H1 (cell line): ENCODE data around the gene AGAP1. TPM values are rescaled to one million over a fixed set of nuclear protein-coding genes. Genes with fewer than 3 reads are reported as not detected.

ENCODE experiments used
- SP2 ChIP-seq: IDR thresholded peaks from 2 replicates; pipeline ENCODE4 v1.6.1; 2012; ENCODE audit warnings: mild to moderate bottlenecking, low read length, inconsistent platforms
- SUZ12 ChIP-seq: fragments of 200-600 bp; sonication (generic); IDR thresholded peaks from 2 replicates; pipeline ENCODE4 v1.6.1; 2012; ENCODE audit warnings: mild to moderate bottlenecking, inconsistent platforms, low read length, moderate library complexity, mixed read lengths
- polyA plus RNA-seq, 7 experiments: library from polyadenylated mRNA; depleted of rRNA in 3 of 7; stranded (reverse) in 5 of 7; unstranded in 2 of 7; fragments of >200 nt in 5 of 7; fragments of 200-250 nt in 2 of 7; gene quantifications; 1 replicate in 5 of 7; 2 replicates in 1 of 7; 4 replicates in 1 of 7; pipeline versions ENCODE4 v1.2.1 to v1.2.3, GENCODE V29; 2011 to 2013; ENCODE audit warnings: missing spikeins in 2 of 7, mixed read lengths in 2 of 7
- total RNA-seq: library from RNA; stranded (reverse); fragmentation: NEBNext Ultra II Directional; extraction: Animal tissue kit (Norgen Biotek cat#: 25700); gene quantifications from 2 replicates; pipeline ENCODE4 v1.2.1, GENCODE V29; 2021
- TF ChIP-seq, protein P1 (sequence below): fragments of 300-600 bp; sonication (generic); IDR thresholded peaks from 2 replicates; pipeline ENCODE4 v1.7.1; 2012; ENCODE audit warnings: low read length, moderate library complexity, mild to moderate bottlenecking, inconsistent platforms; ENCODE audit not compliant: insufficient replicate concordance

The AGAP1 gene
- total and polyA plus RNA-seq, 2 of the 8 experiments (the other 6 are each of a cell fraction or from before 2014, with no cell fraction given), result 18.1 to 39.4 TPM

DNA sequence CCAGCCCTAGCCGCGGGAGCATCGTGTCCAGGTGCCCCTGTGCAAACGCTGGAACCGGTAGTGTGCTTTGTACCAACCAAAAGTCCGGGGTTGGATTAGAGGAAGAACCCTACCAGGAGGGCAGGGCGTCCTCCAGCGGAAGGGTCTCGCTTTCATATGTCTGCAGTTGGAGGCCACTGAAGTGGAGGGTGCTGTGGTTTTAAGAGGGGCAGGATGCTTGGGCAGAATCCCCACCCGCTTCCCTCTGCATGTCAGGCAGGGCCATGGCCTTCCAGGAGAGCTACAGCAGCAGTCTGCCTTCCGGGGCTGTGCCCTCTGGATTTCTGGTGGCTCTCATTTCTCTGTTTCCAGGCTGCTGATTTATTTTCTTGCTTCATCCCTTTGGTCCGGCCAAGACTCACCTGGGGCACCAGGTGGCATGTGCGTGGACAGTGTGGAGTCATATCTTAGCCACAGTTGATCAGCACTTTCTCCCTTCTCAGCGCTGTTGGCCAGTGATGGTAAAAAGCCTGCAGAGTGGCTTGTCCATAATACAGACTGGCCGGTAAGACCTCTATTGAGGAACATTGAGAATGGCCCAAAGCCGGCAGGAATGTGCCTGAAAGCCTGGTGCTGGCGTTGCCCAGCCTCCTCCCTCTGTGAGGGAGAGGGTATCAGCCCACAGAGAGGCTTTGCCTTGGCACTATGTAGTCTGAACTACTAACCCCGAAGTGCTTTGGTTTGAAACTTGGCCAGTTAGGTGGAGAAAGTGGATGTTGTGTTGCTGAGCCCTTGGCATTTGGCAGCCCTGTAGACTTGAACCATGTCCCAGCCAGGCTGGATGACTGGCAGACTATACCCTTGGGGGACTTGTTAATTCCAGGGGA, 1.8 kb downstream of the AGAP1 start (continued):
- TF ChIP-seq SP2, result no peak
- TF ChIP-seq SUZ12, result no peak
- TF ChIP-seq, protein P1, sequence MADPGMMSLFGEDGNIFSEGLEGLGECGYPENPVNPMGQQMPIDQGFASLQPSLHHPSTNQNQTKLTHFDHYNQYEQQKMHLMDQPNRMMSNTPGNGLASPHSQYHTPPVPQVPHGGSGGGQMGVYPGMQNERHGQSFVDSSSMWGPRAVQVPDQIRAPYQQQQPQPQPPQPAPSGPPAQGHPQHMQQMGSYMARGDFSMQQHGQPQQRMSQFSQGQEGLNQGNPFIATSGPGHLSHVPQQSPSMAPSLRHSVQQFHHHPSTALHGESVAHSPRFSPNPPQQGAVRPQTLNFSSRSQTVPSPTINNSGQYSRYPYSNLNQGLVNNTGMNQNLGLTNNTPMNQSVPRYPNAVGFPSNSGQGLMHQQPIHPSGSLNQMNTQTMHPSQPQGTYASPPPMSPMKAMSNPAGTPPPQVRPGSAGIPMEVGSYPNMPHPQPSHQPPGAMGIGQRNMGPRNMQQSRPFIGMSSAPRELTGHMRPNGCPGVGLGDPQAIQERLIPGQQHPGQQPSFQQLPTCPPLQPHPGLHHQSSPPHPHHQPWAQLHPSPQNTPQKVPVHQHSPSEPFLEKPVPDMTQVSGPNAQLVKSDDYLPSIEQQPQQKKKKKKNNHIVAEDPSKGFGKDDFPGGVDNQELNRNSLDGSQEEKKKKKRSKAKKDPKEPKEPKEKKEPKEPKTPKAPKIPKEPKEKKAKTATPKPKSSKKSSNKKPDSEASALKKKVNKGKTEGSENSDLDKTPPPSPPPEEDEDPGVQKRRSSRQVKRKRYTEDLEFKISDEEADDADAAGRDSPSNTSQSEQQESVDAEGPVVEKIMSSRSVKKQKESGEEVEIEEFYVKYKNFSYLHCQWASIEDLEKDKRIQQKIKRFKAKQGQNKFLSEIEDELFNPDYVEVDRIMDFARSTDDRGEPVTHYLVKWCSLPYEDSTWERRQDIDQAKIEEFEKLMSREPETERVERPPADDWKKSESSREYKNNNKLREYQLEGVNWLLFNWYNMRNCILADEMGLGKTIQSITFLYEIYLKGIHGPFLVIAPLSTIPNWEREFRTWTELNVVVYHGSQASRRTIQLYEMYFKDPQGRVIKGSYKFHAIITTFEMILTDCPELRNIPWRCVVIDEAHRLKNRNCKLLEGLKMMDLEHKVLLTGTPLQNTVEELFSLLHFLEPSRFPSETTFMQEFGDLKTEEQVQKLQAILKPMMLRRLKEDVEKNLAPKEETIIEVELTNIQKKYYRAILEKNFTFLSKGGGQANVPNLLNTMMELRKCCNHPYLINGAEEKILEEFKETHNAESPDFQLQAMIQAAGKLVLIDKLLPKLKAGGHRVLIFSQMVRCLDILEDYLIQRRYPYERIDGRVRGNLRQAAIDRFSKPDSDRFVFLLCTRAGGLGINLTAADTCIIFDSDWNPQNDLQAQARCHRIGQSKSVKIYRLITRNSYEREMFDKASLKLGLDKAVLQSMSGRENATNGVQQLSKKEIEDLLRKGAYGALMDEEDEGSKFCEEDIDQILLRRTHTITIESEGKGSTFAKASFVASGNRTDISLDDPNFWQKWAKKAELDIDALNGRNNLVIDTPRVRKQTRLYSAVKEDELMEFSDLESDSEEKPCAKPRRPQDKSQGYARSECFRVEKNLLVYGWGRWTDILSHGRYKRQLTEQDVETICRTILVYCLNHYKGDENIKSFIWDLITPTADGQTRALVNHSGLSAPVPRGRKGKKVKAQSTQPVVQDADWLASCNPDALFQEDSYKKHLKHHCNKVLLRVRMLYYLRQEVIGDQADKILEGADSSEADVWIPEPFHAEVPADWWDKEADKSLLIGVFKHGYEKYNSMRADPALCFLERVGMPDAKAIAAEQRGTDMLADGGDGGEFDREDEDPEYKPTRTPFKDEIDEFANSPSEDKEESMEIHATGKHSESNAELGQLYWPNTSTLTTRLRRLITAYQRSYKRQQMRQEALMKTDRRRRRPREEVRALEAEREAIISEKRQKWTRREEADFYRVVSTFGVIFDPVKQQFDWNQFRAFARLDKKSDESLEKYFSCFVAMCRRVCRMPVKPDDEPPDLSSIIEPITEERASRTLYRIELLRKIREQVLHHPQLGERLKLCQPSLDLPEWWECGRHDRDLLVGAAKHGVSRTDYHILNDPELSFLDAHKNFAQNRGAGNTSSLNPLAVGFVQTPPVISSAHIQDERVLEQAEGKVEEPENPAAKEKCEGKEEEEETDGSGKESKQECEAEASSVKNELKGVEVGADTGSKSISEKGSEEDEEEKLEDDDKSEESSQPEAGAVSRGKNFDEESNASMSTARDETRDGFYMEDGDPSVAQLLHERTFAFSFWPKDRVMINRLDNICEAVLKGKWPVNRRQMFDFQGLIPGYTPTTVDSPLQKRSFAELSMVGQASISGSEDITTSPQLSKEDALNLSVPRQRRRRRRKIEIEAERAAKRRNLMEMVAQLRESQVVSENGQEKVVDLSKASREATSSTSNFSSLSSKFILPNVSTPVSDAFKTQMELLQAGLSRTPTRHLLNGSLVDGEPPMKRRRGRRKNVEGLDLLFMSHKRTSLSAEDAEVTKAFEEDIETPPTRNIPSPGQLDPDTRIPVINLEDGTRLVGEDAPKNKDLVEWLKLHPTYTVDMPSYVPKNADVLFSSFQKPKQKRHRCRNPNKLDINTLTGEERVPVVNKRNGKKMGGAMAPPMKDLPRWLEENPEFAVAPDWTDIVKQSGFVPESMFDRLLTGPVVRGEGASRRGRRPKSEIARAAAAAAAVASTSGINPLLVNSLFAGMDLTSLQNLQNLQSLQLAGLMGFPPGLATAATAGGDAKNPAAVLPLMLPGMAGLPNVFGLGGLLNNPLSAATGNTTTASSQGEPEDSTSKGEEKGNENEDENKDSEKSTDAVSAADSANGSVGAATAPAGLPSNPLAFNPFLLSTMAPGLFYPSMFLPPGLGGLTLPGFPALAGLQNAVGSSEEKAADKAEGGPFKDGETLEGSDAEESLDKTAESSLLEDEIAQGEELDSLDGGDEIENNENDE, result no peak
